ENCODE measurements around the gene IFNK.

IFNK gene

GRCh38 chr9:27573634-27574590, 49.8 kb downstream of the IFNK start:
- DNase-seq, result peak; percentile 90

Measured in activated effector memory CD4-positive, alpha-beta T cell treated with Interleukin-2 at 50 U/mL for 16 hours (primary cell).